ENCODE results near the gene CBY3. TPM values are rescaled to one million over a fixed set of nuclear protein-coding genes. Genes with fewer than 3 reads are reported as not detected.
A peak's percentile ranks its signal among the peaks of the same experiment; 100 is the strongest.
"Not testable (repeated sequence)": the region's sequence is repeated elsewhere in the genome, so short reads cannot be mapped to it uniquely, and the experiment has no call there.

The CBY3 gene
- total and polyA plus RNA-seq, 3 experiments from 2014 or later: 0.57 to 0.91 TPM; not detected in 1

DNA sequence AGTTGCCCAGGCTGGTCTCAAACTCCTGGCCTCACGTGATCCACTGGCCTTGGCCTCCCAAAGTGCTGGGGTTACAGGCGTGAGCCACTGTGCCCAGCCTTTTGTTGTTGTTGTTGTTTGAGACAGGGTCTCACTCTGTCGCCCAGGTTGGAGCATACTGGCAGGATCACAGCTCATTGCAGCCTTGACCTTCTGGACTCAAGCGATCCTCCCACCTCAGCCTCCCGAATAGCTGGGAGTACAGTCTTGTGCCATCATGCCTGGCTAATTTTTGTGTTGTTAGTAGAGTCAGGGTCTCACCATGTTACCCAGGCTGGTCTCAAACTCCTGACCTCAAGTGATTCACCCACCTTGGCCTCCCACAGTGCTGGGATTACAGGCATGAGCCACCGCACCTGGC is 19.2 kb downstream of the CBY3 start:
- H3K9me3 ChIP-seq (ENCODE audit: low read length); H3K27me3 ChIP-seq (ENCODE audit: insufficient read depth, low read length, poor library complexity, severe bottlenecking); DNase-seq; H3K4me1 Mint-ChIP-seq; H3K27me3 Mint-ChIP-seq; H3K27ac Mint-ChIP-seq; H3K36me3 ChIP-seq (ENCODE audit: insufficient read depth, low read length); CTCF ChIA-PET; H3K4me3 ChIP-seq (ENCODE audit: low read length); H3K4me1 ChIP-seq (ENCODE audit: insufficient read depth, low read length); H3K9me3 Mint-ChIP-seq; H3K4me3 Mint-ChIP-seq; H3K36me3 Mint-ChIP-seq; H3K27ac ChIP-seq (ENCODE audit: low read depth, low read length): not testable (repeated sequence)
- POLR2A ChIA-PET: interaction anchor here (0.7 kb wide), 1 partner anchor 15 kb away, joined by 3 read pairs; no protein-coding TSS in a partner anchor

DNA sequence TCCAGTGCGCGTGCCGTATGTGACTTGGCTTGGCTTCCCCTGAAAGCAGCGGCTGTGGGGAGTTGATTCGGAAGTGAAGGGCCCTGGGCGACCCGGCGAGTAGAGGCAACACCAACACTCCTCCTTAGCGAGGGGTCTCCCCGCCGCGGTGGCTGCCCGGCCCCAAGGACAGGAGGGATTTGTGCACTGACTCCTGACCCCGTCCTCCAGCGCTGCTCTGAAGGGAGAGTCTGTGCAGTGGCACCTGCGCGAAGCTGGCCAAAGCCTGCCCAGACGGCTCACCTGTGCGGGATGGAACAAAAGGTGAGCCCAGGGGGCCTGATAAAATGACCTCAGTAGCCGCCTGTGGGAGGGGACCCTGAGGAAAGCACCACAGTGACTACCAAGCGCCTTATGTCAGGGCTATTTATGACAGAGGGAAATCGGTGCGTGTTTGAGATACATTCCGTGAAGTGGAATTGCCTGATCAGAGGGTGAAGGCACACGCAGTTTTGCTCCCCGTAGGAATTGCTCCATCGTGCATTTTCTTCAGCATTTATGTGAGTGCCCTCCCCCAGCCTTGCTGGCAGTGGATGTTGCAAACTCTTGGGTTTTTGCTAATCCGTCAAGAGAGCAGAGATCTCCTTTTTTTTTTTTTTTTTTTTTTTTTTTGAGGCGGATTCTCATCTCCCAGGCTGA is 22.5 kb downstream of the CBY3 start:
- H3K9me3 ChIP-seq (ENCODE audit: low read length); H3K27me3 ChIP-seq (ENCODE audit: insufficient read depth, low read length, poor library complexity, severe bottlenecking); H3K36me3 Mint-ChIP-seq; H3K27me3 Mint-ChIP-seq; H3K36me3 ChIP-seq (ENCODE audit: insufficient read depth, low read length); H3K9me3 Mint-ChIP-seq; H3K4me1 Mint-ChIP-seq; H3K4me3 ChIP-seq (ENCODE audit: low read length); POLR2A ChIA-PET; H3K4me1 ChIP-seq (ENCODE audit: insufficient read depth, low read length): not testable (repeated sequence)
- peak overlapping the region; percentile 9 for H3K27ac ChIP-seq (ENCODE audit: low read depth, low read length)
- Mint-ChIP-seq H3K27ac (peak overlapping the region in 2 of 8 donors; percentile 17 to 58), H3K4me3 (peak overlapping the region; percentile 9 to 80 (median 73))
- peak in 1 of 5 donors; percentile 20 for DNase-seq
- CTCF ChIA-PET: interaction anchor here (1.5 kb wide), 1 partner anchor 10 kb away, joined by 4 read pairs; no protein-coding TSS in a partner anchor

DNA sequence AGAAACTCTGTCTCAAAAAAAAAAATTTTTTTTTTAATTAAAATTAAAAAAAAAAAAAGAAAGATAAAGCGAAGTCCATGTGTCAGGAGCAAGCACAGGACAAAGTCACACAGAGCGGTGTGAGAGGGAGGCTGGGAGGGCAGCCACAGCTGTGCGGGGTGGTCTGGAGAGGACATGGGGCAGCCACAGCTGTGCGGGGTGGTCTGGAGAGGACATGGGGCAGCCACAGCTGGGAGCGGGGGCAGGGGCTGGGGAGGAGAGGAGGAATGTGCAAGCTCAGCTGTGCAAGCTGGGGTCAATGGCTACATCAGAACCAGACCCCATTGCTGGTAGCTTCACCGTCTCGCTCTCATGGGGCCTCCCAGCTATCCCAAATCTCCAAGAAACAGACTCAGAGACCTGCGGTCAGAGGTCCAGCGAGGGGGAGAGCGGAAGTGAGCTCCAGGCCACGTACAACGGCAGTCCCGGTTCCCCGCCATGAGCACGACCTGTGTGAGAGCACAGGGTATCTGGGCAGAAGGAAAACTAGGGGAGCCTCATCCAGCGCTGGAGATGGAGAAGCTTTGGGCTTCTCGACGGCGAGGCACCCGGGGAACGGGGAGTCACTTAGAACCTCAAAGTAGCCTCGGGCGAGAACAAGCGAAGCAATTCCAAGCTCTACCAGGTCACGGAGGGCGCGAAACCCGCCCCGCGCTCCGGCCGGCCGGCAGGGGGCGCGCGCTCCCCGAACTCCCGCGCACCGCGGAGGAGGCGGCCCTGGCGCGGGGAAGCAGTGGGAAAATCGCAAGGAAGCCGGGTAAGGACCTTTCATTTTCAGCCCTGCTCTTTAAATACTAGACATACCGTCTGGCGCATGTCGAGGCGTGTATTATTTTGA is 23.3 kb downstream of the CBY3 start:
- H3K4me3 ChIP-seq (ENCODE audit: low read length); H3K36me3 ChIP-seq (ENCODE audit: insufficient read depth, low read length); H3K36me3 Mint-ChIP-seq; H3K27me3 Mint-ChIP-seq; H3K9me3 Mint-ChIP-seq; H3K4me1 ChIP-seq (ENCODE audit: insufficient read depth, low read length); H3K27ac Mint-ChIP-seq; H3K27ac ChIP-seq (ENCODE audit: low read depth, low read length); H3K4me1 Mint-ChIP-seq; POLR2A ChIA-PET; CTCF ChIA-PET; H3K27me3 ChIP-seq (ENCODE audit: insufficient read depth, low read length, poor library complexity, severe bottlenecking); H3K9me3 ChIP-seq (ENCODE audit: low read length): not testable (repeated sequence)
- DNase-seq: peak in 2 of 5 donors; percentile 23 to 48
- peak overlapping the region in 3 of 7 donors; percentile 60 to 80 (median 70) for H3K4me3 Mint-ChIP-seq

DNA sequence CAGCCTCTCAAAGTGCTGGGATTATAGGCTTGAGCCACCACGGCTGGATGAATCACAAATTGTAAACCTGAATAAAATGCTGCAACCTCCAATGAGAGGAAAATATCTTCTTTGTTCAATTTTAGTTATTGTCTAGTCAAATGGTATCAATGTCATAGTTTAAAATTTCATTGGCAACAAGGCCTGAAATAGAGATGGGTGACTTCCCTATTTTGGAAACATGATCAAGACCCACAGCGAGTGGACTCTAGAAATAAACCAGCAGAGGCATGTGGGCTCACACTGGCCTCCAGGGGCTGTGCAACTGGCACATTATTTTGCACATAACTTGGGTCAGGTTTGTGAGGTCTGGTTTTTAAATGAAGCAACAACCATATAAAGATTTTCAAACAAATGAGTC is 27.7 kb downstream of the CBY3 start:
- H3K27ac Mint-ChIP-seq; H3K27me3 ChIP-seq (ENCODE audit: insufficient read depth, low read length, poor library complexity, severe bottlenecking); POLR2A ChIA-PET; CTCF ChIA-PET; DNase-seq; H3K9me3 ChIP-seq (ENCODE audit: low read length); H3K27me3 Mint-ChIP-seq; H3K4me3 ChIP-seq (ENCODE audit: low read length); H3K4me1 ChIP-seq (ENCODE audit: insufficient read depth, low read length); H3K36me3 Mint-ChIP-seq; H3K36me3 ChIP-seq (ENCODE audit: insufficient read depth, low read length); H3K4me1 Mint-ChIP-seq; H3K9me3 Mint-ChIP-seq; H3K4me3 Mint-ChIP-seq; H3K27ac ChIP-seq (ENCODE audit: low read depth, low read length): not testable (repeated sequence)

DNA sequence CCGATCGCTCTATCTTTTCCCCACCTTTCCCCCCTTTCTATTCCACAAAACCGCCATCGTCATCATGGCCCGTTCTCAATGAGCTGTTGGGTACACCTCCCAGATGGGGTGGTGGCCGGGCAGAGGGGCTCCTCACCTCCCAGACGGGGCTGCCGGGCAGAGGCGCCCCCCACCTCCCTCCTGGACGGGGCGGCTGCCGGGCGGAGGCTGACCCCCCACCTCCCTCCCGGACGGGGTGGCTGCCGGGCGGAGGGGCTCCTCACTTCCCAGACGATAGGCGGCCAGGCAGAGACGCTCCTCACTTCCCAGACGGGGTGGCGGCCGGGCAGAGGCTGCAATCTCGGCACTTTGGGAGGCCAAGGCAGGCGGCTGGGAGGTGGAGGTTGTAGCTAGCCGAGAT is 30.6 kb downstream of the CBY3 start:
- H3K36me3 Mint-ChIP-seq, POLR2A ChIA-PET, H3K4me3 Mint-ChIP-seq: not testable (repeated sequence)

DNA sequence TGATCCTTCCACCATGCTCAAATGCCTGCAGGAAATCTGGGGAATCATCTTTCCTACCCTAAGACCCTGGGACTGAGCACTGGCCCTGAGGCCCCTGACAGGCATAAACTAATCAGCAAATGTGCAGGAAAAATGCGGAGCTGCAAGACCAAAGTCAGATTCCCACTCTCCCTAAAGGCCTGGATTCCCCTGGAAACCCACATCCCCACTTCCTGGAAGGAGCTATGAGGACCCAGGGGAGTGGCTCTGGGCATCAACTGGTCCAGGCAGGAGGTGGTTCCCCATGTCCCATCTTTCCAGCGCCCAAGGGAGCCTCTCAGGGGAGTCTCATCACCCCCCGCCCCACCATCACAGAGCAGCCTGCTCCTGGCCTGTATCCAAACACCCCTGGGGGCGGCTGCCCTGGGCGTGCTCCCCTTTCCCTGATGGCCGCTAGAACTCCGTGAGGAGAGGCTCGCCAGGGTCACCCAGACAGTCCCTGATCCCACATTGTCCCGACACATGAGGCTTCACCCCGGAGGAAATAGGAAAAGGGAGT is 31.6 kb downstream of the CBY3 start:
- H3K27me3 Mint-ChIP-seq; H3K9me3 Mint-ChIP-seq; H3K4me3 ChIP-seq (ENCODE audit: low read length); H3K4me1 ChIP-seq (ENCODE audit: insufficient read depth, low read length); H3K9me3 ChIP-seq (ENCODE audit: low read length); H3K4me1 Mint-ChIP-seq; H3K27ac ChIP-seq (ENCODE audit: low read depth, low read length); H3K27me3 ChIP-seq (ENCODE audit: insufficient read depth, low read length, poor library complexity, severe bottlenecking); H3K36me3 ChIP-seq (ENCODE audit: insufficient read depth, low read length); H3K4me3 Mint-ChIP-seq; DNase-seq; H3K36me3 Mint-ChIP-seq; H3K27ac Mint-ChIP-seq; CTCF ChIA-PET: not testable (repeated sequence)
- POLR2A ChIA-PET: interaction anchor here (0.6 kb wide), 1 partner anchor 166 kb away, joined by 9 read pairs; no protein-coding TSS in a partner anchor

More for the DNA sequence above, 30.6 kb downstream of the CBY3 start:
- H3K4me1 Mint-ChIP-seq; H3K4me1 ChIP-seq (ENCODE audit: insufficient read depth, low read length); H3K9me3 ChIP-seq (ENCODE audit: low read length); H3K9me3 Mint-ChIP-seq; H3K36me3 ChIP-seq (ENCODE audit: insufficient read depth, low read length); H3K27me3 ChIP-seq (ENCODE audit: insufficient read depth, low read length, poor library complexity, severe bottlenecking); H3K27me3 Mint-ChIP-seq; DNase-seq; CTCF ChIA-PET; H3K4me3 ChIP-seq (ENCODE audit: low read length); H3K27ac ChIP-seq (ENCODE audit: low read depth, low read length); H3K27ac Mint-ChIP-seq: not testable (repeated sequence)

DNA sequence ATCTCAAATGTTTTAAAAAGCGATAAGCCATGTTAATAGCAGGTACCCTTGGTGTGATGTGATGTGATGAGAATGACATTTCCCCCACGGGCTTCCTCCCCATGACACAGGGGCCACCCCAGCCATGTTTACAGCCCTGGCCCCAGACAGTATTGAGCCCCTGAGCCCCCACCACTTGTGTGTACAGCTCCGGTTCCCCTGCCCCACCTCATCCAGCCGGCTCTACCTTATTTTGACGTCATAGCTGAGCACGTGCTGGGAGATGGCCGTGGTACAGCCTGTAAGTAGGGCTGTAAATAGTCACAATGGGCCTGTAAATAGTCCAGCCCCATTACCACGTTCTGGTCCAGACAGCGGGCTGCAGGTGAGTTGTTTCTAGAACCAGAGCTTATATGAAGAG is 32.4 kb downstream of the CBY3 start:
- H3K36me3 ChIP-seq (ENCODE audit: insufficient read depth, low read length): no peaks in the 10 kb centered on the region
- Mint-ChIP-seq H3K4me1 (no peaks in the 10 kb centered on the region), H3K27ac (no peak overlapping the region), H3K9me3 (peaks cover 0 to 4% (median 0%) of the 10 kb centered on the region in 5 donors), H3K27me3 (peaks cover 0 to 4% of the 10 kb centered on the region in 2 donors), H3K36me3 (no peaks in the 10 kb centered on the region), H3K4me3 (no peak overlapping the region)
- no peaks in the 10 kb centered on the region for H3K4me1 ChIP-seq (ENCODE audit: insufficient read depth, low read length)
- no peak for DNase-seq
- no peak overlapping the region for H3K27ac ChIP-seq (ENCODE audit: low read depth, low read length)
- H3K4me3 ChIP-seq (ENCODE audit: low read length): no peak overlapping the region
- H3K9me3 ChIP-seq (ENCODE audit: low read length): no peaks in the 10 kb centered on the region
- CTCF ChIA-PET: no interaction called here
- POLR2A ChIA-PET: no interaction called here
- no peaks in the 10 kb centered on the region for H3K27me3 ChIP-seq (ENCODE audit: insufficient read depth, low read length, poor library complexity, severe bottlenecking)

DNA sequence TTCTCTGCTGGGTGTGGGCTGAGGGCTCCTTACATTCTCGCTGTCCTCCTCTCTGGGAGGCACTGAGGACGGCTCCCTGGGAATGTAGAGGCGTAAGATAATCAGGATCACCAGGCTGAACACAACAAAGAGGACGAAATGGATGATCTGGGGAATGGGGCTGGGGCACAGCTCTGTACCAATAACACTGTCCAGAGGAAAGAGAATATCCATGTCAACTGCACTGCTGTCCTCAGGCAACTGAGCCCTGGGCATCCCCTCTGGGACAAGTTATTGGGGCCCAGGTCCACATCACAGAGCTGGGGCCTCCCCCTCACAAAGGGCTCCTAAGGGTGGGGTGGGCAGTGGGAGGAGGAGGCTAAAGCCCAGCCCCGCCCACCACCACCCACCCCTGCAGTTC is 36.1 kb downstream of the CBY3 start:
- H3K4me3 ChIP-seq (ENCODE audit: low read length); H3K4me3 Mint-ChIP-seq; H3K36me3 ChIP-seq (ENCODE audit: insufficient read depth, low read length); CTCF ChIA-PET; H3K27ac ChIP-seq (ENCODE audit: low read depth, low read length); DNase-seq; H3K9me3 Mint-ChIP-seq; POLR2A ChIA-PET; H3K27ac Mint-ChIP-seq; H3K27me3 Mint-ChIP-seq; H3K4me1 ChIP-seq (ENCODE audit: insufficient read depth, low read length); H3K9me3 ChIP-seq (ENCODE audit: low read length); H3K36me3 Mint-ChIP-seq; H3K27me3 ChIP-seq (ENCODE audit: insufficient read depth, low read length, poor library complexity, severe bottlenecking); H3K4me1 Mint-ChIP-seq: not testable (repeated sequence)
